Measurements from ENCODE around the gene SH3TC2. TPM values are rescaled to one million over a fixed set of nuclear protein-coding genes. Genes with fewer than 3 reads are reported as not detected.

SH3TC2 gene
- total and polyA plus RNA-seq, 4 donors = 0.28 to 3.3 (median 0.64) TPM

DNA sequence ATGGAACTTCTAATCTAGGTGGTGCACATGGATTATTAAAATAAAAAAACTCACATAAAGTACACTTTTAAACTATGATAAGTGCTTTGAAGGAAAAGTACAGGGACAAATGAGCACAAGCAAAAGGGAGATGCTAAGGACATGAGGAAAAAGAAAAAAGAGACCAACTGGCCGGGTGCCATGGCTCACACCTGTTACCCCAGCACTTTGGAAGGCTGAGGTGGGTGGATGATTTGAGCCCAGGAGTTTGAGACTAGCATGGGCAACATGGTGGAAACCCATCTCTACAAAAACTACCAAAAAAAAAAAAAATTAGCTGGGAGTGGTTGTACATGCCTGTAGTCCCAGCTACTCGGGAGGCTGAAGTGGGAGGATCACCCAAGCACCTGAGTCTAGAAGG lies 67.1 kb downstream of the SH3TC2 start:
- no peak for ATAC-seq (ENCODE audit: insufficient read depth, low FRiP score)
- TF ChIP-seq, protein P1, sequence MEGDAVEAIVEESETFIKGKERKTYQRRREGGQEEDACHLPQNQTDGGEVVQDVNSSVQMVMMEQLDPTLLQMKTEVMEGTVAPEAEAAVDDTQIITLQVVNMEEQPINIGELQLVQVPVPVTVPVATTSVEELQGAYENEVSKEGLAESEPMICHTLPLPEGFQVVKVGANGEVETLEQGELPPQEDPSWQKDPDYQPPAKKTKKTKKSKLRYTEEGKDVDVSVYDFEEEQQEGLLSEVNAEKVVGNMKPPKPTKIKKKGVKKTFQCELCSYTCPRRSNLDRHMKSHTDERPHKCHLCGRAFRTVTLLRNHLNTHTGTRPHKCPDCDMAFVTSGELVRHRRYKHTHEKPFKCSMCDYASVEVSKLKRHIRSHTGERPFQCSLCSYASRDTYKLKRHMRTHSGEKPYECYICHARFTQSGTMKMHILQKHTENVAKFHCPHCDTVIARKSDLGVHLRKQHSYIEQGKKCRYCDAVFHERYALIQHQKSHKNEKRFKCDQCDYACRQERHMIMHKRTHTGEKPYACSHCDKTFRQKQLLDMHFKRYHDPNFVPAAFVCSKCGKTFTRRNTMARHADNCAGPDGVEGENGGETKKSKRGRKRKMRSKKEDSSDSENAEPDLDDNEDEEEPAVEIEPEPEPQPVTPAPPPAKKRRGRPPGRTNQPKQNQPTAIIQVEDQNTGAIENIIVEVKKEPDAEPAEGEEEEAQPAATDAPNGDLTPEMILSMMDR (IDR thresholded peaks at IDR 0.05; ENCODE audit: control extremely low read depth, extremely low read depth) = no peak
- no peaks in the 10 kb centered on the region for H3K9me3 ChIP-seq (ENCODE audit: control insufficient read depth in 4 of 4, insufficient read depth in 3 of 4, low read length in 3 of 4)

GRCh38 chr5:148993283-148993936 lies 69.5 kb downstream of the SH3TC2 start:
- no peak overlapping the region for H3K4me3 ChIP-seq
- H3K9ac ChIP-seq (ENCODE audit: insufficient read depth in 1 of 2, low read length in 2 of 2) = no peak overlapping the region
- no peaks in the 10 kb centered on the region for H3K9me3 ChIP-seq (ENCODE audit: control insufficient read depth in 4 of 4, insufficient read depth in 3 of 4, low read length in 3 of 4)
- TF ChIP-seq, protein P1 (IDR thresholded peaks at IDR 0.05; ENCODE audit: control extremely low read depth, extremely low read depth) = no peak
- no peak overlapping the region for H3K27ac ChIP-seq (ENCODE audit: low read depth in 1 of 2, low read length in 1 of 2)
- 73 to 77% methylated on average over 4 of the region's 4 CpGs for WGBS, 2 donors
- H3K27me3 ChIP-seq (ENCODE audit: control insufficient read depth in 3 of 3, insufficient read depth in 3 of 3, low read length in 2 of 3) = no peaks in the 10 kb centered on the region
- H3K4me1 ChIP-seq (ENCODE audit: control insufficient read depth in 5 of 5, insufficient read depth in 5 of 5, low read length in 5 of 5) = peaks cover 0 to 8% (median 1%) of the 10 kb centered on the region in 5 donors
- H3K36me3 ChIP-seq (ENCODE audit: control insufficient read depth in 4 of 4, insufficient read depth in 4 of 4, low read length in 4 of 4) = no peaks in the 10 kb centered on the region
- ATAC-seq (ENCODE audit: insufficient read depth, low FRiP score) (no peak), DNase-seq (no peak)

More for the DNA sequence above, 67.1 kb downstream of the SH3TC2 start:
- Histone ChIP-seq H3K4me3 (no peak overlapping the region), H3K36me3 (ENCODE audit: control insufficient read depth in 4 of 4, insufficient read depth in 4 of 4, low read length in 4 of 4) (no peaks in the 10 kb centered on the region), H3K4me1 (ENCODE audit: control insufficient read depth in 5 of 5, insufficient read depth in 5 of 5, low read length in 5 of 5) (peaks cover 0 to 8% (median 1%) of the 10 kb centered on the region in 5 donors), H3K9ac (ENCODE audit: insufficient read depth in 1 of 2, low read length in 2 of 2) (no peak overlapping the region), H3K27ac (ENCODE audit: low read depth in 1 of 2, low read length in 1 of 2) (no peak overlapping the region), H3K27me3 (ENCODE audit: control insufficient read depth in 3 of 3, insufficient read depth in 3 of 3, low read length in 2 of 3) (no peaks in the 10 kb centered on the region)
- 78 to 87% methylated on average over 2 of the region's 2 CpGs for WGBS, 2 donors
- no peak for DNase-seq

- Histone ChIP-seq H3K4me1 (ENCODE audit: control insufficient read depth in 5 of 5, insufficient read depth in 5 of 5, low read length in 5 of 5) (peaks cover 0 to 8% (median 1%) of the 10 kb centered on the region in 5 donors), H3K9me3 (ENCODE audit: control insufficient read depth in 4 of 4, insufficient read depth in 3 of 4, low read length in 3 of 4) (no peaks in the 10 kb centered on the region), H3K36me3 (ENCODE audit: control insufficient read depth in 4 of 4, insufficient read depth in 4 of 4, low read length in 4 of 4) (no peaks in the 10 kb centered on the region), H3K27ac (ENCODE audit: low read depth in 1 of 2, low read length in 1 of 2) (no peak overlapping the region), H3K9ac (ENCODE audit: insufficient read depth in 1 of 2, low read length in 2 of 2) (no peak overlapping the region), H3K27me3 (ENCODE audit: control insufficient read depth in 3 of 3, insufficient read depth in 3 of 3, low read length in 2 of 3) (no peaks in the 10 kb centered on the region), H3K4me3 (no peak overlapping the region)
- WGBS, 2 donors = 94 to 96% methylated on average over 3 of the region's 3 CpGs
- ATAC-seq (ENCODE audit: insufficient read depth, low FRiP score) (no peak), DNase-seq (no peak)
- TF ChIP-seq, protein P1 (IDR thresholded peaks at IDR 0.05; ENCODE audit: control extremely low read depth, extremely low read depth) = no peak
Measured at GRCh38 chr5:148992265-148992664, 70.6 kb downstream of the SH3TC2 start.

DNA sequence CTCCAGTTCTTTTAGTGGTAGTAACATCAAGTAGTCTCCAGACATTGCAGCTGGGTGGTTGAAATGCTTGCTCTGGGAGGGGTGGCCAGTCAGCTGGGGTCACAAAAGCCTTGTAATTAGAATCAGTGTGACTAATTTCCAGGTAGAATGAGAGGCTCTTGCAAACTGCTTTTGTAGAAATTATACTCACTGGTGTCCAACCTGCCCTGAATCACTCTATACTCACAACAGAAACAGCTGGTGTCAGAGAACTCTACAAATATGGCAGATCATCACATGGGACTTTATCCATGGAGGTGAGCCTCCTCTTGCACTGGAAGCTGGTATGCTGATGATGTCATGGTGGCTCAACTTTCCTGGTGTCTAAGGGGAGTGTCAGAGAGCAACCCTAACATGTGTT lies 71.3 kb downstream of the SH3TC2 start:
- DNase-seq = no peak
- TF ChIP-seq, protein P1 (IDR thresholded peaks at IDR 0.05; ENCODE audit: control extremely low read depth, extremely low read depth) = no peak

More for the DNA sequence above, 71.3 kb downstream of the SH3TC2 start:
- Histone ChIP-seq H3K4me1 (ENCODE audit: control insufficient read depth in 5 of 5, insufficient read depth in 5 of 5, low read length in 5 of 5) (peaks cover 0 to 7% (median 1%) of the 10 kb centered on the region in 5 donors), H3K4me3 (no peak overlapping the region), H3K27me3 (ENCODE audit: control insufficient read depth in 3 of 3, insufficient read depth in 3 of 3, low read length in 2 of 3) (no peaks in the 10 kb centered on the region), H3K27ac (ENCODE audit: low read depth in 1 of 2, low read length in 1 of 2) (no peak overlapping the region), H3K36me3 (ENCODE audit: control insufficient read depth in 4 of 4, insufficient read depth in 4 of 4, low read length in 4 of 4) (no peaks in the 10 kb centered on the region), H3K9ac (ENCODE audit: insufficient read depth in 1 of 2, low read length in 2 of 2) (no peak overlapping the region), H3K9me3 (ENCODE audit: control insufficient read depth in 4 of 4, insufficient read depth in 3 of 4, low read length in 3 of 4) (no peaks in the 10 kb centered on the region)
- ATAC-seq (ENCODE audit: insufficient read depth, low FRiP score) = no peak

Data from lung (tissue), 12 donors.